GM21360 (cell line): ENCODE measurements around the gene ITGAD.

Experiments used
- ATAC-seq: cut with Tn5 transposase; IDR thresholded peaks from one replicate; pipeline ENCODE4 v1.9.1; 2021; ENCODE audit warnings: mild to moderate bottlenecking, moderate library complexity; ENCODE audit not compliant: unreplicated experiment

Gene ITGAD

DNA sequence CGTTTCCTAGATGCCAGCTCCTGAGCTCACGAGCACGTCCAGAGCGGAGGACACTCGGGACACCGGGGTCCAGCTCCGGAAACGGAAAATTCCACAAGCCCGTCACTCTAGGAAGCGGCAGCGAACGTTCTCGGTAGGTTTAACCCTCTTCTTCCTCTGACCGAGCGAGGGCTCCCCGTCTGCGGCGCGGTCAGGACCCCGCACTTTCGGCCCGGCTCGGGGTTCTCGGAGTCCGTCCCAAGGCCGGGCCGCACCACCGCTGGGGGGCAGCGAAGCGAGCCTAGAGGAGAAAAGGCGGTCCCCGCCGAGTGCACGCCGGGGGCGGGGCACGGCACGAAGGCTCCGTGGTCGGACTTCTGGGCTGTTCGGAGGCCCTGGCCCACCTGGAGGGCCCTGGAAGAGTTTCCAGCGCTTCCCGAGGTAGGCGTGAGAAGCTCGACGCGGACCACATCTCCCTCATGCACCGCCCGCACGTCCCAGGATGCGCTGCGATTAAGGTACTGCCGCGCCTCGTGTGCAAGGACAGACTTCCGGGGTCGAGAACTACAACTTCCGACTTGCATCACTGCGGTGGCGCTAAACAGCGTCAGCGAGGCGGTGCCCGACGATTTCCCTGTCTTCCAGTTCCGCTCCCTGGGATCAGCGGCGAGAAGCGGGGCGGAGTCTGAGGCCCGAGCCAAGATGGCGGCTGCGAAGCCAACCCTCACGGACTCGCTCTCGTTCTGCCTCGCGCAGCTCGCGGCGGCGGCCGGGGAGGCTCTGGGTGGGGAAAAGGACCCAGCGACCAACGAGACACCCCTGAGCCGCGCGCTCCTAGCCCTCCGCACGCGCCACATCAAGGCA is 65.9 kb downstream of the ITGAD start, which contains the start of gene ARMC5:
ARMC5 (plus strand) TSS at position 658 of the 843 bp plus-strand sequence; CDS start at position 682, 24 bp downstream.
- peak; percentile 66 for ATAC-seq

DNA sequence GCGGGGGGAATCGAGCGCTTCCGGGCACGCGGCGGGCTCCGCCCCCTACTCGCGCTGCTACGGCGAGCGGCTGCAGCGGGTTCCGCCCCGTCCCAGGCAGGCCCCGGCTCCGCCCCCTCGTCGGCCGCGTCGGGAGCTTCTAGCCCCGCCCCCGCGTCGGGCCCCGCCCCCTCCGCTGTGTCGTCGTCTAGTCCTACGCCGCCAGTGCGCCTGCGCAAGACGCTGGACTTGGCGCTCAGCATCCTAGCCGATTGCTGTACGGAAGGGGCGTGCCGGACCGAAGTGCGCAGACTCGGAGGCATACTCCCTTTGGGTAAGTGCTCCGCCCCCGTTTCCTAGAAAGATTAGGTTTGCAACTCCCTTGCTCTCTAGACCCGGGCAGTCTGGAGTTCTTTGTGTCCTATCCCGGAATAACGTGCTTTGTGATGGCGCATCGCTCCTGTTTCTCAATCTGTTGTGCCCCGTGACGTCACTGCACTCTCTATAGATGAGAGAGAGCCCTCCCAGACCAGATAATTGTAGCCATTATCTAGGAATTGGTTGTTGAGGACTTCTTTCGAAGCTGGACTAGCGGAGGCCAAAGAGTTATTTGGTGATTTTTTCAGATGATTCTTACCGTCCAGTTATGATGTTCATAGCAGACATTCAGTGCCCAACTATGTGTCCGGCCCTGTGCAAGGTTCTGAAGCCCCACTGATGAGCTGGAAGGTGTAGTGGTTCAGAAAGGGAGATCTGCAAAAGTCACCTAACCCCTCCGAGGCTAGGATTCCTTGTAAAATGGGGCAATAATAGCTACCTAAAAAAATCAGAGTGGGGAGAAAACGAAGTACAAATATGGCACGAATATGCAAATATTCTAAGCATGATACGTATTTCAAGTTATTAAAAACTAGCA is 66.8 kb downstream of the ITGAD start:
- ATAC-seq: peak; percentile 70

DNA sequence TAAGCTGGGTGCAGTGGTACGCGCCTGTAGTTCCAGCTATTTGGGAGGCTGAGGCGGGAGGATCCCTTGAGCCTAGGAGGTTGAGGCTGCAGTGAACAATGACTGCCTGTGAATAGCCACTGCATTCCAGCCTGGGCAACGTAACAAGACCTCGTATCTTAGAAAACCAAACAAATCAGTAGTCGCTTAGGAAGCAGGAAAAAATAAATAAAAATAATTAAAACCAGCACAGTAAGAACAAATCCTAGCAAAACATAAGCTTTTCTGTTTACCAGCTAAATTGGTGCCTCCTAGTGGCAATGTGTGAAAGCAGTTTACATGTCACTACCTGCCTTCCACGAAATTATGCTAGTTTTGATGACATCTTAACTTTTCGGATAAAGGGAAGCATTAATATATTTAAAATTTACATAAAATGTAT is 67.5 kb downstream of the ITGAD start:
- ATAC-seq: no peak

DNA sequence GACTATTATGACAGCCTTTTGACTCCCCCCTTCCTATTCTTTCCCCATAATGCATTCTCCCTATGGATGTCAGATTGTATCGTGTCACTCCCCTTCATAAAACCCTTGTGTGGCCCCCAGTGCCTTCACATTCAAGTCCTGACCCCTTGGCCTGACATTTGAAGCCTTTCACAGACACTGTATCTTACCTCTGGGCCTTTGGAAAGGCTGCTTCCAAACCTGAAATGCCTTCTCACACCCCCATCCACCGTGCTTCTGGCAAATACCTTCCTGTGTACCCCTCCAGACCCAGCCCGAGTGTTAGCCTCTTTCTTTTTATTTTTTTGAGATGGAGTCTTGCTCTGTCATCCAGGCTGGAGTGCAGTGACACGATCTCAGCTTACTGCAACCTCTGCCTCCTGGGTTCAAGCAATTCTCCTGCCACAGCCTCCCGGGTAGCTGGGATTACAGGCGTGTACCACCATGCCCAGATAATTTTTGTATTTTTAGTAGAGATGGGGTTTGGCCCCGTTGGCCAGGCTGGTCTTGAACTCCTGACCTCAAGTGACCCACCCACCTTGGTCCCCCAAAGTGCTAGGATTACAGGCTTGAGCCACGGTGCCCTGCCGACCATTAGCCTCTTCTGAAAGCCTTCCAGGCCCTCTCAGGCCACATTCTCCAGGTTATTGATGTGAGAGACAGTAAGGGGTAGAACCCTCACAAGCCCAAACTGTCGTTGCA is 68.2 kb downstream of the ITGAD start:
- no peak for ATAC-seq

DNA sequence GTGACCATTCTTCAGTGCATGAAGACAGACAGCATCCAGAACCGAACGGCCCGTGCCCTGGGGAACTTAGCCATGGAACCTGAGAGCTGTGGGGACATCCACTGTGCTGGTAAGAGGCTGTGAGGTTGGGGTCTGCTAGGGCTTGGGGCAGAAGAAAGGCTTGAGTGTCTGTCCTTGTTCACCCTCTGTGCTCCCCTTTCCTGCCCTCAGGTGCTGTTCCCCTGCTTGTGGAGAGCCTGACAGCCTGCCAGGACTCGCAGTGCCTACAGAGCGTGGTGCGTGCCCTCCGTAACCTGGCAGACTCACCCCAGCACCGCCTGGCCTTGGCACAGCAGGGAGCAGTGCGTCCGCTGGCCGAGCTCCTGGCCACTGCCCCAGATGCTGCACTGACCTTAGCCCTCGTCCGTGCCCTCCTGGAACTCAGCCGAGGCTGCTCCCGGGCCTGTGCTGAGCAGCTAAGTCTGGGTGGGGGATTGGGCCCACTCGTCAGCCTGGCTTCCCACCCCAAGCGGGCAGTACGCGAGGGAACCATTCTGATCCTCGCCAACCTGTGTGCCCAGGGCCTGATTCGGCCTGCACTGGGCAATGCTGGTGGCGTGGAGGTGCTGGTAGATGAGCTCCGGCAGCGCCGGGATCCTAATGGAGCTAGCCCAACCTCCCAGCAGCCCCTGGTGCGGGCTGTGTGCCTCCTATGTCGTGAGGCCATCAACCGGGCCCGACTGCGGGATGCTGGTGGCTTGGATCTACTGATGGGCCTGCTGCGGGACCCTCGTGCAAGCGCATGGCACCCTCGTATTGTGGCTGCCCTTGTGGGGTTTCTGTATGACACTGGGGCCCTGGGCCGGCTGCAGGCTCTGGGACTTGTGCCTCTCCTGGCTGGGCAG is 69.0 kb downstream of the ITGAD start:
- ATAC-seq: no peak

GRCh38 chr16:31464348-31464769 is 71.2 kb downstream of the ITGAD start:
- ATAC-seq: no peak

GRCh38 chr16:31464781-31465260 is 71.7 kb downstream of the ITGAD start:
- ATAC-seq: no peak

DNA sequence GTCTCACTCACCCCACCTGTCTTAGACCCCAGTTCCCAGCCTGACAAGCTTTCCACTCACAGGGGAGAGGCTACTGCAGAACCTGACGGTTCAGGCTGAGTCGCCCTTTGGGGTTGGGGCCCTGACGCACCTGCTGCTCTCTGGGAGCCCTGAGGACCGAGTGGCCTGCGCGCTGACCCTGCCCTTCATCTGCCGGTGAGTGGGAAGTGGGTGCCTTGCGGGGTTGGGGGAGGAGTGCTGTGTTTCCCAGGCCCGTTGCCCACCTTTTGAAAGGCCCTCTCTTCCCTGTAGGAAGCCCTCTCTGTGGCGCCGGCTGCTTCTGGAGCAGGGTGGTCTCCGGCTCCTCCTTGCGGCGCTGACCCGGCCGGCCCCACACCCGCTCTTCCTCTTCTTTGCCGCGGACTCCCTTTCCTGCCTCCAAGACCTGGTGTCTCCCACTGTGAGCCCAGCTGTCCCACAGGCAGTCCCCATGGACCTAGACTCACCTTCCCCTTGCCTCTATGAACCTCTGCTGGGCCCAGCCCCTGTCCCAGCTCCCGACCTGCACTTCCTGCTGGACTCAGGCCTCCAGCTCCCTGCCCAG is 72.7 kb downstream of the ITGAD start:
- no peak for ATAC-seq

DNA sequence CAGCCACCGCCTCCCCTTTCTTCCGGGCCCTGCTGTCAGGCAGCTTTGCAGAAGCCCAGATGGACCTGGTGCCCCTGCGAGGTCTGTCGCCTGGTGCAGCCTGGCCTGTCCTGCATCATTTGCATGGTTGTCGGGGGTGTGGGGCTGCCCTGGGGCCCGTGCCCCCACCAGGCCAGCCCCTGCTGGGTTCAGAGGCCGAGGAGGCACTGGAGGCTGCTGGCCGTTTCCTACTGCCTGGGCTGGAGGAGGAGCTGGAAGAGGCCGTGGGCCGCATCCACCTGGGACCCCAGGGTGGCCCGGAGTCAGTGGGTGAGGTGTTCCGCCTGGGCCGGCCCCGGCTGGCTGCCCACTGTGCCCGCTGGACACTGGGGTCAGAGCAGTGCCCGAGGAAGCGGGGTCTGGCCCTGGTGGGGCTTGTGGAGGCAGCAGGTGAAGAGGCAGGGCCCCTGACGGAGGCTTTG is 73.3 kb downstream of the ITGAD start:
- no peak for ATAC-seq

DNA sequence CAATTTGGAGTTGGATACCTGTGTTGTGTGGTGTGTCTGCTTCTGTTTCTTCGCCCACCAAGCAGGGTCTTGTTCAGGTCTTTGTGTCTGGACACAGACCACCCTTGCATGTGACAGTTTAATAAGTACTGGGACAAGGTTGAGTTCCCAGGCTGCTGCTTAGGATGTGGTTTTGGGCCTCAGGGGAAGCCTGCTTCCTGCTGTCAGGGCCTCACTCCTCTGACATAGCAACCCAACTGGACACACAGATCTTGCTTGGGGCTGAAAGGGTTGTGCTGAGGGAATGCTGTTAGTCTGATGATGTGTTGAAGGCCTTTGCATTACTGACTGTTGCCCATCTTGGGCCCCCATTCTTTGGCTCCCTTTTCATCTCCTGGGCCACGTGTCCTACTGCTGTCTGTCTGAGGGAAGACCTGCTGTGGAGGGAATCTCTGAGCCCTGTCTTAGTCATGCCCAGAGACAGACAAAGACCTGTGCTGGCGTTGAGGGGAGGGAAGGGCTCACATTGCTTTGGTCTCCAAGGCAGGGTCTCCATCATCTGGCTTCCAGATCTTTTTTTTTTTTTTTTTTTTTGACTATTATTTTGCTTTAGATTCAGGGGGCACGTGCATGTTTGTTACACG is 74.1 kb downstream of the ITGAD start:
- ATAC-seq: no peak

DNA sequence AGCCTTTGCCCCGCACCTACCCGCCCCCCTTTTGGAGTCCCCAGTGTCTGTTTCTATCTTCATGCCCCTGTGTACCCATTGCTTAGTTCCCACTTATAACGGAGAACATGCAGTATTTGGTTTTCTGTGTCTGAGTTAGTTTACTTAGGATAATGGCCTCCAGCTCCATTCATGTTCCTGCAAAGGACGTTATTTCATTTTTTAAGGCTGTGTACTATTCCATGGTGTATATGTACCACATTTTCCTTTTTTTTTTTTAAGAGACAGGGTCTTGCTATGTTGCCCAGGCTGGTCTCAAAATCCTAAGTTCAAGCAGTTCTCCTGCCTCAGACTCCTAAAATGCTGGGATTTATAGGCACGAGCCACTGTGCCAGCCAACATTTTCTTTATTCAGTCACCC is 74.7 kb downstream of the ITGAD start:
- ATAC-seq: no peak

DNA sequence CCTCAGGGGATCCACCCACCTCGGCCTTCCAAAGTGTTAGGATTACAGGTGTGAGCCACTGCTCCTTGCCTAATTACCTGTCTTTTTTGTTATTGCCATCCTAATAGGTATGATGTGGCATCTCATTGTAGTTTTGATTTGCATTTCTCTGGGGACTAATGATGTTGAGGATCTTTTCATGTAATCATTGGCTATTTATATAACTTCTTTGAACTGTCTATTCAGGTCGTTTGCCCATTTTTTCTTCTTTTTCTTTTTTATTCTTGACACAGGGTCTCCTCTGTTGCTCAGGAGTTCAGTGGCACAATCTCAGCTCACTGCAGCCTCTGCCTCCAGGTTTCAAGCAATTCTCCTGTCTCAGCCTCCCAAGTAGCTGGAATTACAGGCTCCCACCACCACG is 77.5 kb downstream of the ITGAD start:
- ATAC-seq: no peak

DNA sequence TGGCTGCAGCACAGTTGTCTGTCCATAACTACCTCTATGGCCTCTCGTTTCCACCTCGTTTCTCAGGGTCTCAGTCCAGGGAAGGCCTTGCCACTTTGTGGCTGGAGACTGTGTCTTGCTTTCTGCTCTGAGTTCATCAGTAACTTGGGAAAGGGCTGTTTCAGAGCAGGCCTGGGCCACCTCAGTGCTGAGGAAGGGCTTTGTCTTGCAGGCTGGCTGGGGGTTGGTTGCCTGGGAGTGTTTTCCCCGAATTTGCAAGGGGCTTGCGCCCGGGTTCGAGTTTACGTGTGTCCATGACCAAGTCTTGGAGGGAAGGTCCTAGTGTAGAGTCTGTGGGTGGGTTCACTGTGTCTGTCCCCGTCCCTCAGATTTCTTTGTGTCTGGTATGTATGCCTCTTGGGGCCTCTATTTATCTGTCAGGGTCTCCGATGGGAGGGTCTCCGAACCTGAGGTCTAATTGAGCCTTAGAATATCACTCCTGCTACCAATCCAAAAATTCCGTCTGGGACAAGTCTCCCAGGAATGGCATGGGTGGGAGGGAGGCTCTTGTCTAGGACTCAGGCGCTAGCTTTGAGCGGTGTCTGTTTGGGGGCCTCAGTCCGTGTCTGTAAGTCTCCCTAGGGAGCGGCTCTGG is 78.2 kb downstream of the ITGAD start:
- ATAC-seq: no peak

DNA sequence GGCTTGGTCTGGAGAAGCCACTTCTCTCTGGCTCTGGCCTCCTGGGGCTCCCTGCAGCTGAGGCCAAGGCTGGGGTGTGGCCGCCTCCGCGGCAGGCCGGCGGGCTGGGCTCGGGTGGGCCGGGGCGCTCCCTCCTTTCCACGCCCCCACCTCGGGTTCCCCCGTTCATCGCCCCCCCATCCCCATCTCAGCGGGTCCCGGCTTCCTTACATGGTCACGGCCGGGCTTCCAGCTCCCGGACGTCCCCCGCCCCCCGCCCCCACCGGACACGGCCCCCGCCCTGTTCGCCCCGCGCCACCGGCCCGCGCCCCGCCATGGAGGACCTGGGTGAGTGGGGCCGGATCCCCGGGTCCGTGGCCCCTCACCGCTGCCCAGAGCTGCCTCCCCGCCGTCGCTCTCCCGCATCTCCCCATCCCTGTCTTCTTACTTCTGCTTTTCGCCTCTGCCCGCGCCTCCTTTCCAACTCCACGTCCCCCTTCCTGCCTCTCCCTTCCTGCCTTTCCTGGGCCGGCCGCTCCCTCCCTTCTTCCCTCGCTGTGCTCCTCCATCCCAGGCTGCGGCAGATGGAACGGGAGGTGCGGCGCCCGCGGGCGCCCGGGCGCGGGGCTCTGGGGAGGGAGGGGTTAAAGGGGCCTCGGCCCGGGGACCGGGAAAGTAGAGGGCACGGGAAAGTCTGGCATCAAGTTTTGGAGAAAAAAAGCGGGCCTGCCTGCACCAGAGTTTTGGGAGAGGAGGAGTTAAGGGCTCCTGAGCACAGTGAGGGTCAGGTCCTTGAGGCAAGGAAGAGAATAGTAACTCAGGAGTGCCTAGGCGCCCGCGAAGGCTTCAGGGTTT is 79.0 kb downstream of the ITGAD start, which contains the start of gene TGFB1I1:
TGFB1I1 (plus strand) TSS at position 278 of the 834 bp plus-strand sequence; CDS start at position 315, 37 bp downstream.
- ATAC-seq: no peak

DNA sequence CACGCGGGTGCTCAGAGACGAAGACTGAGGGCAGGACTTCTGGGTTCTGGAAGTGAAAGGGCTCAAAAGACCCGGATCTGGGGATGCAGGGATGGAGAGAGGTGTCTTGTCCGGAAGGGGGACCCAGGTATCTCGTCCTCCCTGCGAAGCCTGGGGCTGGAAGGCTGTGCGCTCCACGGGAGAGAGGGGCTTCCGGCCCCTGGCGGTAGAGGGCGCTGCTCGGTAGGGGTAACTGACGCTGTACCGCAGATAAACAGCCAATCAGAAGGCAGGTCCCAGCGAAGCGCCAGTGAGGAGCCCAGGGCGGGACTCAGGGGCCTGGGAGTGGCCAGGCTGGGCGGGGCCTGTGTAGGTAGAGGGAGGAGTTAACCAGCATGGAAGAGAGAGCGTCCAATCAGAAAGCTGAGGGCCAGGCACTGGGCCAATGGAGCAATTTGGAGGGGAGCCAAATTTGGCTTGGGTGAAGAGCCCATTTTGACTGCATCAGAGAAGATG is 79.6 kb downstream of the ITGAD start:
- no peak for ATAC-seq

- ATAC-seq: no peak
These were observed 80.3 kb downstream of the ITGAD start for GRCh38 chr16:31473264-31473984.
